ENCODE results near the gene YBX3.

Gene YBX3

DNA sequence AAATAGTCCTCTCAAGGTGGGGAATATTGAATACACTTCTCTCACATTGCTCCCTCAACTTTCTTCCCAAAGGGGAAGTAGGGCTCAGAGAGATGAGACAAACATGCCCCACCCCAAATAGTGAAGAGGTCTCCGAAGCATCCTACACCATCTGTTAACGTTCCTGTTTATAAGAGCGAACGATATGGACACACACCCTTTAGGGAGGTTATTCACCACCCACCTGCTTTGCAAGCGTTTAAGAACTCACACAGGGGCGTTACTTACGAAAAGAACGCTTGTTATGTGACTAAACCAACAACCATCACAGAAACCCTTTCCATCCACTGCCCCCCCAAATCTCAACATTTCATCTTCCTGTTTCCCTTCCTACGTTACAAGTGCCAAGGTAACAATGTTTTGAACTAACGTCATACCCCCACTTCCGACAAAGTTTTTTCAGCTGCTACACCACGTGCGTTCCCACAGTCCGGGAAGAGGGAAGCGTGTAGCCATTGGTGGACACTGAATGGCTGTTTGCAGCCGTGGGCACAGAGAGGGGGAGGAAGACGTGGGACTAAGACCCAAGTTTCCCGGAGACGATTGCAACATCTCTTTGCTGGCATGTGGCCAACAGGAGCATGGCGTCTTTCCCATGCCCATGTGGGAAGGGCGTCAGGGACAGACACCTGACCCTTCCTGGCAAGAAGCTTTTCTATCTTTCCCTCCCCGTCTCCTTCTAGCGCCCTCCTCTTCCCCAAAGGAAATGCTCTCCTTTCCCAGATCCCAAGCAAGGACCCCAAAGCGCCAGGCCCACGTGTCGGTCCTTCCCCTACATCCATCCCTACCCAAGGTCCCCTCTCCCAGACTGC, 1.2 kb downstream of the YBX3 start:
- DNase-seq: peak; percentile 90

DNA sequence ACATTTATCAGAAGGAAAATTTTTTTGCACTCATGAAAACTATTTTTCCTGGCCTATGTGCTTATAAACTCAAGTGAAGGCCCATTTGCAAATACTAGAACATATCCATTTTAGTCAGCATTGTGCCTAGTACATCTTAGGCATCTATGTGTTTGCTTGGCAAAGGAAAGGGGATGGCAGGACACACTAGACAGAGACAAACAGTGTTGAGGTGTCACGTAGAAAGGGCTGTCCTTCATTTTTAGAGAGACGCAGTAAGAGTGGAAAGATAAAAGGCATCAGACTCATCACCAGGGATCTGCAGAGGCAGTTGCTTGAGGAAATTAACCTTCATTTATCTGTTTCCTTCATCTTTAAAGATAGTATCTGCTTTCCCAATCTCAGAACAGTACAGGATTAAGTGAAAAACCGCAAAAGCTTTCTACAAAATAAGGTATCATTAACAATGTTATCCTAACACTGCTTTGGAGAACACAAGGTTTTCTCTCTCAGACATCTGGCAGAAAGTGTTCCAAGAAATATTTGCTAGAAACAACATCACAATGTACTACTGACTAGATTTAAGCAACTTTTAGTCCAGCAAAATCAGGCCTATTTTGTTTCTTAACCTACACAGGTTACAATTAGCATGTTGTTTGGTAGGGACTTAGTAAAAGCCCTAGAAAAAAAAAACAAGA, 2.0 kb downstream of the YBX3 start:
- DNase-seq: no peak

DNA sequence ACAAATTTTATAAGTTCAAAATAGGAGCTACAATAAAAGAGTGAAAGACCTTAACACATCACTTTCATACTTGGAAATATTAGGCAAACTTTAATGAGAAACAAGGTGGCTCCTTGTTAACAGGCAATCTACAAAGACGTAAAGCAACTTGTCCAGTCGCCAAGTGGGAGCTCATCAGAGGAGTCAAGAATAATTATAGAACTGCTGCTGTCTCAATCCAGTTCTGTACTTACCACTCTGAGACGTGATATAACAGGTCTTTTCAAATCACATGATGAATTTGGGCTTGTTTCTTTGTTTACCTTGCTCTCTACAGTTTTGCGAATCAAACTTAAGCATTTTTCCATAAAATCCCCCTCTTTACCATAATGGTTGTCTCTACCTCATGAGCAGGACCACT, 3.6 kb downstream of the YBX3 start:
- no peak for DNase-seq

DNA sequence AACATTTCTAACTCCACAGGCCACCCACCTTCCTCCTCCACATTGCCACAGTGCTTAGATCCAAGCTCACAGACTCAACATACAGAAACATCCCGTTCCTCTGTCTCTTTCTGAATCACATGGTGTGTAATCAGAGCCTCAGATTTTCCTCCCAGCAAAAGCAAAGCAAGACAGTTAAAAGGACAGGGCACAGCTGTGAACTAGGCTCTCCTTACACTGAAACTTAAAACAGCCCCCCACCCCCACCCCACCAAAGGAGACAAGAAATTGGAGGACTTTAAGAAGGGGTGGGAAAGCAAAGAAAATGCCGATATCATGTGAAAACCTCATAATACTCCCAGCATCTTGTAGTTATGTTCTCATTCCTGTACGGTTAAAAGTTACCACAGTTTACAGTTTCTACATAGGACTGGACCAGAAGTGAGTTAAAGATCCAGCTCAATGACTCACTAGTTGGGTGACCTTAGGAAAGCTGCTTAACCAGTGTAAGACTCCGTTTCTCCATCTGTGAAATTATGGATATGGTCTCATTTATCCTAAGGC, 4.8 kb downstream of the YBX3 start:
- DNase-seq: peak; percentile 12

DNA sequence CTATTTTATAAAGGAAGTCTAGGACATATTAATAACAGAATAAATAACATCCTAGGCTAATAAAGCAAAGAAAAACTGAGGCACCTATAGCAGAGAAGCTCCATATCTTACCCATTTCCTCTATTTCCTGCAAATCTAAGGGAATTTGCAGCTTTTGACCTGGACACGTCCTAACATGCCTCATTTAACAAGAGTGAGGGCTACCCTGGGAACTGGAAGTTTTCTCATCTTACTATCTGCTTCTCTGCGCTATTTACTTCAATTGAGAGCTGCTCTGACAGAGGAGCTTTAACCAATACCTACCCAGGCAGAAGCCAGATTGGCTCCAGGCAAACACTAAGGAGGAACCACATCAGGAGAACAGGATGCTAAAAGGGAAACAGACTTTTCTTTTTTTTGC, 5.7 kb downstream of the YBX3 start:
- DNase-seq: no peak

- no peak for DNase-seq
These were observed 6.3 kb downstream of the YBX3 start for GRCh38 chr12:10716704-10717315.

GRCh38 chr12:10716277-10716676, 6.8 kb downstream of the YBX3 start:
- no peak for DNase-seq

- no peak for DNase-seq
These were observed 7.6 kb downstream of the YBX3 start for GRCh38 chr12:10715491-10715890.

GRCh38 chr12:10709808-10710207, 13.3 kb downstream of the YBX3 start:
- no peak for DNase-seq

- no peak for DNase-seq
These were observed 14.3 kb downstream of the YBX3 start for GRCh38 chr12:10708862-10709261.

GRCh38 chr12:10705655-10706054, 17.5 kb downstream of the YBX3 start:
- no peak for DNase-seq

- DNase-seq: no peak
These were observed 21.3 kb downstream of the YBX3 start for GRCh38 chr12:10701843-10702242.

DNA sequence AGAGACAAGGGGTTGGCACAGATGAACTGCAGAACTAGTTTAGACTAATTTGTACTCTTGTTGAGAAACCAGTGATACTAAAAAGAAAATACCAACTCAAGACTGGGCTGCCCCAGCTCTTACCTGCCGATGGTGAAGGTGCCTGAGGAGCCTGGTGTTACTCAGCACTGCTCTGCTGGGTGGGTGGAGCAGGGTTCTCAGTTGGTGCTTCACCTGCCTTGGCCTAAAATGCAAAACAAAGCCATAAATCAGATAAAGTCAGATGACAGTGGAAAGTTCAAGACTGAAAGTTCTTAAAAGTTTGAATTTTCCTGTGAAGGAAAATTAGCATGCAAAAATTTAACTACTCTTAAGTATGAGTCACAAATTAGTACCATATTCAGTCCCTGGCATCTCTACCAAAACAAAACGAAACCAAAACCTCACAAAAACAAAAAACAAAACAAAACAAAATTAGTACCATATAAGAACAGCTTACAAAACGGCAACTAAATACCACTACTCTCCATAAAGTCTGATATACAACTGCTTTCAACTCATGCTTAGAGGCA, 21.9 kb downstream of the YBX3 start:
- DNase-seq: no peak

GRCh38 chr12:10700581-10700980, 22.5 kb downstream of the YBX3 start:
- no peak for DNase-seq

DNA sequence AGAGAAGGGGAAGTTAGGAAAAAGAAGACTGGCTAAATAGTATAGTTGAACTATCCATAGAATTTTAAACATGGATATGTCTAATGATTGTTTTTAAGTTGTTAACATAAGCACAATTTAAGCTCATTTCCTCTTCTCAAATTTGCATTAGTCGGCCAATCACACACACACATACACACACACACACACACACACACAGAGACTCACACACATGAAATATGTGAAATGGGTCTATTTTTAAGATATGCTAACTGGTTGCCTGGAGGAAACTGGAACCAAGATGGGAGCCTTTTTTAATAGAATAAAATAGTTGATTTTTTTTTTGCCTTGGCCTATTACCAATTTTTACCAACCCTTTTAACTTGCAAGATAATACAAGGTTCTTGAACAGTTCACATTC, 25.3 kb downstream of the YBX3 start:
- DNase-seq: no peak

GRCh38 chr12:10697156-10697555, 26.0 kb downstream of the YBX3 start:
- no peak for DNase-seq

- no peak for DNase-seq
These were observed 32.2 kb downstream of the YBX3 start for GRCh38 chr12:10690906-10691305.

- DNase-seq: no peak
These were observed 34.0 kb downstream of the YBX3 start for GRCh38 chr12:10689146-10689545.

GRCh38 chr12:10688042-10688441, 35.1 kb downstream of the YBX3 start:
- no peak for DNase-seq

- peak; percentile 12 for DNase-seq
These were observed 49.3 kb downstream of the YBX3 start, which contains the start of gene STYK1 for GRCh38 chr12:10673659-10674384. STYK1 (minus strand) TSS chr12:10674052; CDS start chr12:10634618, 39,434 bp downstream.

DNA sequence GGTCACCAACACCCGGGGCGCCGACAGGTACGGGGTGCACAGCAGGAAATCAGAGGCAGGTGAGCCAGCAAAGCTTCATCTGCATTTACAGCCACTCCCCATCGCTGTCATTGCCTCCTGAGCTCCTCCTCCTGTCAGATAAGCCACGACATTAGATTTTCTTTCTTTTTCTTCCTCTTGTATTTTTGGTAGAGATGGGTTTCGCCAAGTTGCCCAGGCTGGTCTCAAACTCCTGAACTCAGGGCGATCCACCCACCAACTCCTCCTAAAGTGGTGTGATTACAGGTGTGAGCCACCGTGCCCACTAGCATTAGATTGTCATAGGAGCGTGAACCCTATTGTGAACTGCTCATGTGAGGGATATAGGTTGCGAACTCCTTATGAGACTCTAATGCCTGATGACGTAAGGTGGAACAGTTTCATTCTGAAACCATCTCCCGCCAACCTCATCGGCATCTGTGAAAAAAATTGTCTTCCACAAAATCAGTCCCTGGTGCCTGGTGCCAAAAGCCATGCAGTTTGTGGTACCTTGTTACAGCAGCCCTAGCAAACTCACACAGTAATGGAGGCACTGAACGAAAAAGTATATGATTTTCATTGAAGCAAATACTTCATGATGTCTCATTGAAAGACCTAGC, 50.8 kb downstream of the YBX3 start:
- DNase-seq: no peak

DNA sequence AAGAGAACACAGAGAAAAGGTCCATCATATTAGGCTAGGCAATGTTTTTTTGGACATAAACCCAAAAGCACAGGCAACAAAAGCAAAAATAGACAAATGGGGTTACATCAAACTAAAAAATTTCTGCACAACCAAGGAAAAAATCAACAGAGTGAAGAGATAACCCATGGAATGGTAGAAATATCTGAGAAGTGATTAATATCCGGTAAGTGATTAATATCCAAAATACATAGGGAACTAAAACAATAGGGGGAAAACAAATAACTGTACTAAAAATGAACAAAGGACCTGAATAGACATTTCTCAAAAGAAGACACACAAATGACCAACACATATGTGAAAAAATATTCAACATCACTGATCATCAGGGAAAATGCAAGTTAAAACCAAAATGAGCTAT, 53.6 kb downstream of the YBX3 start:
- DNase-seq: no peak

All from inflammatory macrophage treated with lipopolysaccharide for 4 hours (primary cell).